WERI-Rb-1 (cell line): ENCODE data around the gene SNX25.

ENCODE experiments used
- DNase-seq: peaks from one replicate; pipeline ENCODE4 v3.0.0-alpha.2; 2020
- H3K27ac ChIP-seq: fragments of 250-450 bp; sonication (Bioruptor Pico); 2 replicates; pipeline ENCODE4 v1.5.1; 2020; ENCODE audit warnings: mild to moderate bottlenecking, moderate library complexity
- H3K27me3 ChIP-seq: fragments of 250-450 bp; sonication (Bioruptor Pico); 2 replicates; pipeline ENCODE4 v1.5.1; 2021; ENCODE audit warnings: mild to moderate bottlenecking, low read depth, moderate library complexity; ENCODE audit not compliant: insufficient read depth, severe bottlenecking
- H3K36me3 ChIP-seq: fragments of 250-450 bp; sonication (Bioruptor Pico); 2 replicates; pipeline ENCODE4 v1.5.1; 2020; ENCODE audit warnings: mild to moderate bottlenecking, moderate library complexity
- H3K4me3 ChIP-seq: 2 replicates; pipeline ENCODE4 v1.5.1; 2011; ENCODE audit warnings: low read depth, mild to moderate bottlenecking, control low read depth, low read length
- H3K9me3 ChIP-seq: fragments of 250-450 bp; sonication (Bioruptor Pico); 2 replicates; pipeline ENCODE4 v1.5.1; 2021; ENCODE audit warnings: mild to moderate bottlenecking, moderate library complexity; ENCODE audit not compliant: severe bottlenecking
- TF ChIP-seq, protein P1 (sequence below): IDR thresholded peaks from 2 replicates; pipeline ENCODE4 v1.5.1; 2011; ENCODE audit warnings: low read depth, mild to moderate bottlenecking, control low read depth, inconsistent platforms, low read length

The SNX25 gene

DNA sequence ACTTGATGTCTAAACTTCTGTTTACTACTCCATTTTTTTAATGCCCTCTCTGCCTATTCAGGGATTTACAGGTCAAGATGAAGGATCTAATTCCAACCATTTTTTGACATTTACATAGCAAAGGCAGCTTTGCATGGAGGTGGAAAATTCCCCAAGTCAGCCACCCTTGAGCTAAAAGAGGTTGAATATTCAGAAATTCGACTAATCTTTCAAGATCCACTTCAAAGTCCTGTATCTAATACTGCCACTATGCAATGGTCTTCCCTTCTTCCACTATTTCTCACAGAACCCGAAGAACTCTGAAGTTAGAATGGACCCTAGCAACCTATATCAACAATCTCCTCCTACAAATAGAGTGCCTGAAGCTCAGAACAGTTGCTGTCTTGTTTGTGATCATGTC lies 27.2 kb upstream of the SNX25 start:
- no peaks in the 10 kb centered on the region for H3K9me3 ChIP-seq
- DNase-seq, result no peak
- TF ChIP-seq, protein P1, sequence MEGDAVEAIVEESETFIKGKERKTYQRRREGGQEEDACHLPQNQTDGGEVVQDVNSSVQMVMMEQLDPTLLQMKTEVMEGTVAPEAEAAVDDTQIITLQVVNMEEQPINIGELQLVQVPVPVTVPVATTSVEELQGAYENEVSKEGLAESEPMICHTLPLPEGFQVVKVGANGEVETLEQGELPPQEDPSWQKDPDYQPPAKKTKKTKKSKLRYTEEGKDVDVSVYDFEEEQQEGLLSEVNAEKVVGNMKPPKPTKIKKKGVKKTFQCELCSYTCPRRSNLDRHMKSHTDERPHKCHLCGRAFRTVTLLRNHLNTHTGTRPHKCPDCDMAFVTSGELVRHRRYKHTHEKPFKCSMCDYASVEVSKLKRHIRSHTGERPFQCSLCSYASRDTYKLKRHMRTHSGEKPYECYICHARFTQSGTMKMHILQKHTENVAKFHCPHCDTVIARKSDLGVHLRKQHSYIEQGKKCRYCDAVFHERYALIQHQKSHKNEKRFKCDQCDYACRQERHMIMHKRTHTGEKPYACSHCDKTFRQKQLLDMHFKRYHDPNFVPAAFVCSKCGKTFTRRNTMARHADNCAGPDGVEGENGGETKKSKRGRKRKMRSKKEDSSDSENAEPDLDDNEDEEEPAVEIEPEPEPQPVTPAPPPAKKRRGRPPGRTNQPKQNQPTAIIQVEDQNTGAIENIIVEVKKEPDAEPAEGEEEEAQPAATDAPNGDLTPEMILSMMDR, result no peak
- H3K27me3 ChIP-seq, result no peaks in the 10 kb centered on the region
- peaks cover 5% of the 10 kb centered on the region; the same call in 1 of the 2 replicates for H3K36me3 ChIP-seq
- H3K27ac ChIP-seq, result no peak overlapping the region
- no peak overlapping the region for H3K4me3 ChIP-seq

DNA sequence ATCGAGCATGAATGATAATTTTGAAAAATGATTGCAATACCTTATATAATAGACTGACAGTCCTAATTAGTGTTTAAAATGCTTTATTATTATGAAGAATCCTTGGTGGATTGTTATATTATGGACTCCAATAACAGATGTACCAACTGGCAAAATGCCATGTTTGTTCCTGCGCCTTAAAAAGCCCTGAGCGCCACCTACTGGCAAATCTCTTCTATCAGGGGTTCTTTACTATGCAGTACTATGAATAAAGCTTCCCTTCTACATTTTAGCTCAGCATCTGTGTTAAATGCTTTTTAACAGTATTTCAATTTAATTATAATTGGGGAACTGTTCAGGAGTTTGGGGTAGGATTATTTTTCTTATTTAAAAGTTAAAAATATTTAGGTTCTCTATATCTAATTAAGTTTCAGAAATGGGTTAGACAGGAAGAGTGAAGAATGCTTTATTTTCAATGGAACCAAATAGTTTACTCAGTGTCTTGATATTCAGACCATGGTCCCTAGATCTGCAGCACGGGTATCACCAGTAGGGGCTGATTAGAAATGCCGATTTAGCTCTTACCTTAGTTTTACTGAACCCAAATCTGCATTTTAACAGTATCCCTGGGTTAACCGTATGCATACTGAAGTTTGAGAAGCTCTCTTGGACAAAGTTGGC lies 25.6 kb upstream of the SNX25 start:
- Histone ChIP-seq H3K27me3 (no peaks in the 10 kb centered on the region), H3K27ac (no peak overlapping the region; the same call in 1 of the 2 replicates), H3K4me3 (no peak overlapping the region), H3K9me3 (no peaks in the 10 kb centered on the region), H3K36me3 (peaks cover 9% of the 10 kb centered on the region)
- peak; percentile 81 for DNase-seq
- TF ChIP-seq, protein P1, result peak; percentile 67

DNA sequence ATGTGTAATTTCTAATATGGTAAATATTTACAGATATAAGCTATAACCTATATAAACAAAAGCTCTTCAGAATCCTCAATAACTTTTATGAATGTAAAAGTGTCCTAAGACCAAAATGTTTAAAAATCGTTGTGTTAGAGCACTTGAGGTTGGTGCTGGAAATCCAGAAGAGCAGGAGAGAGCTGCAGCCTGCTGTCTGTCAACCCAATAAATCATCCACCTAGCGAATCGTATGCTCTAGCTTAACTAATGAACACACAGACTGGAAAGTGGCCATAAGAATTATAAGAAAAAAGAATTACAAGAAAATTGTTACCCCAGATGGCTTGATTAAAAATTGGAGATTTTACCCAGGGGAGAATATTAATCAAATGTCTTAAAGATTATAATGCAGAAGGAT lies 22.6 kb upstream of the SNX25 start:
- TF ChIP-seq, protein P1, result no peak
- Histone ChIP-seq H3K4me3 (no peak overlapping the region), H3K27me3 (no peaks in the 10 kb centered on the region), H3K27ac (no peak overlapping the region), H3K9me3 (no peaks in the 10 kb centered on the region), H3K36me3 (peaks cover 27% of the 10 kb centered on the region)
- no peak for DNase-seq

DNA sequence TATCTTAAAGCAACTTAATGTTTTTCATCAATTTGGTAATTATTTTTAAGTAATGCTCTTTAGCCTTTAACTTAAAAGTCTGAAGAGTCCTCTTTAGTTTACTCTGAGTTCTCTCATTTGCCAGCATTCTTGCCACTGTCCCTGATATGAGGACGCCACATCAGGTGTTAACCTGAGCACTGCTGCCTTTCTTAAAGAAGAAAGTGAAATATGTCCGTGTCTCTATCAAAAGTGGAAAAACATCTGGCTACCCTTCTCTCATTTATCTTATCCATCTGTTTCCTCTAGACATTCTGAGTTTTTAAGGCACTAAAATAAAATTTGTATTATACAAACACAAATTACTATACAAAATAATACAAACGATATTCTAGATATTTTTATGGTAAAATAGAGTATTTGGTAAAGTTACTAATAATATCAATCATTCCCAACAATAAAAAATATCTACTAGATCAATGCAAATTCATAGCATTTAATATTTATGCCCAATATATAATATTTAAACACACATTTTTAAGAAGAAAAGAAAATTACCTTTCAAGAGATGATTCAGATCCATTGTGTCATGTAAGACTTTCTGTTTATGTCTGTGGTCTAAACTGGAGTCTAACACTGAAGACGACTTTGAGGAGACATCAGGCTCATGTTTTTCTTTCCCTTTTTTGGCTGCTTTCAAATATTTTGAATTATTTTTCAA lies 19.6 kb upstream of the SNX25 start:
- Histone ChIP-seq H3K4me3 (no peak overlapping the region), H3K9me3 (no peaks in the 10 kb centered on the region), H3K36me3 (peaks cover 24% of the 10 kb centered on the region), H3K27ac (no peak overlapping the region), H3K27me3 (no peaks in the 10 kb centered on the region)
- TF ChIP-seq, protein P1, result no peak
- no peak for DNase-seq

DNA sequence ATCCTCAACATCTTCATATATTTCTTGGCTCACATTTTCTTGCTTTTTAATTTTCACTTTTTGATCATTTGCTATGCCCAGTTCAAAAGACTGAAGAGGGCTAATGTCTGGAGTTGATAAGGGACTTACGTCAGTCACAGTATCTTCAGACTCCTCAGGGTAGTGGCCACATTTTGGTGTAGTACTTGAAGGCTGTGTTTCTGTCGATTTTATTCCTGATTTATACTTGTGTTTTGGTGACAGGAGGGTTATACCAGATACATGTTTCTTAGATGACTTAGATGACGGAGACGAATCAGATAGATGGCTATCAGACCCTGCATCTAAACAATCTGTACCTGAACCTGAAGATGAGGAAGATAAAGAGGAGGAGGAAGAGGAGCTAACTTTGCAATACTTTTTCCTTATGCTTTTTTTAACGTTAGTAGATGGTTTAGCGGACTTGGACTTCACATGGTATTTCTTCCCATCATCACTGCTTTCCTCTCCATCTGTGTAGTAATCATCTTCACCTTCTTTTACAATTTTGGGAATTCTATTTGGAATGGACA lies 19.0 kb upstream of the SNX25 start:
- DNase-seq, result no peak
- H3K36me3 ChIP-seq, result peaks cover 24% of the 10 kb centered on the region
- H3K27ac ChIP-seq, result no peak overlapping the region
- H3K27me3 ChIP-seq, result no peaks in the 10 kb centered on the region
- H3K4me3 ChIP-seq, result no peak overlapping the region
- TF ChIP-seq, protein P1, result no peak
- no peaks in the 10 kb centered on the region for H3K9me3 ChIP-seq
